GM19463 (cell line): ENCODE results near the gene PRKAR2B.

ENCODE experiments used
- ATAC-seq: cut with Tn5 transposase; IDR thresholded peaks from one replicate; pipeline ENCODE4 v1.9.1; 2021; ENCODE audit warnings: mild to moderate bottlenecking, moderate library complexity; ENCODE audit not compliant: unreplicated experiment

PRKAR2B gene

GRCh38 chr7:107173691-107174406 lies 129.3 kb downstream of the PRKAR2B start:
- peak; percentile 49 for ATAC-seq

- ATAC-seq = no peak
Measured at GRCh38 chr7:107179326-107180164, 135.0 kb downstream of the PRKAR2B start.

GRCh38 chr7:107180378-107180777 lies 135.9 kb downstream of the PRKAR2B start:
- no peak for ATAC-seq

GRCh38 chr7:107181172-107181571 lies 136.7 kb downstream of the PRKAR2B start:
- ATAC-seq = no peak

- no peak for ATAC-seq
Measured at GRCh38 chr7:107185716-107186115, 141.2 kb downstream of the PRKAR2B start.

GRCh38 chr7:107186240-107186639 lies 141.7 kb downstream of the PRKAR2B start:
- ATAC-seq = no peak

- no peak for ATAC-seq
Measured at GRCh38 chr7:107187774-107188173, 143.3 kb downstream of the PRKAR2B start.

GRCh38 chr7:107190090-107190489 lies 145.6 kb downstream of the PRKAR2B start:
- ATAC-seq = no peak

GRCh38 chr7:107194052-107194451 lies 149.5 kb downstream of the PRKAR2B start:
- ATAC-seq = no peak

- ATAC-seq = no peak
Measured at GRCh38 chr7:107196834-107197610, 152.5 kb downstream of the PRKAR2B start.

- ATAC-seq = no peak
Measured at GRCh38 chr7:107201795-107202450, 157.4 kb downstream of the PRKAR2B start.

- no peak for ATAC-seq
Measured at GRCh38 chr7:107203607-107204006, 159.1 kb downstream of the PRKAR2B start.

GRCh38 chr7:107206136-107206535 lies 161.6 kb downstream of the PRKAR2B start:
- ATAC-seq = no peak

- ATAC-seq = no peak
Measured at GRCh38 chr7:107206706-107207105, 162.2 kb downstream of the PRKAR2B start.

GRCh38 chr7:107207459-107207858 lies 163.0 kb downstream of the PRKAR2B start:
- no peak for ATAC-seq

- ATAC-seq = no peak
Measured at GRCh38 chr7:107208024-107208521, 163.6 kb downstream of the PRKAR2B start.

- no peak for ATAC-seq
Measured at GRCh38 chr7:107208563-107208962, 164.1 kb downstream of the PRKAR2B start.

- no peak for ATAC-seq
Measured at GRCh38 chr7:107209565-107209964, 165.1 kb downstream of the PRKAR2B start.

GRCh38 chr7:107210400-107210799 lies 165.9 kb downstream of the PRKAR2B start:
- no peak for ATAC-seq
